OCI-LY7 (cell line): ENCODE measurements around the gene CINP.

Experiments
- CTCF ChIP-seq: fragments of 200-600 bp; sonication (generic); conservative IDR thresholded peaks from 2 replicates; pipeline ENCODE4 v1.5.1; 2014; ENCODE audit warnings: mild to moderate bottlenecking, antibody characterized with exemption, low read length, moderate library complexity, mixed read lengths
- EZH2phosphoT487 ChIP-seq: fragments of 200-600 bp; sonication (generic); IDR thresholded peaks from 2 replicates; pipeline ENCODE4 v1.6.1; 2018; ENCODE audit warnings: low read depth, borderline replicate concordance, mild to moderate bottlenecking, mixed run types, antibody characterized with exemption, low read length, moderate library complexity, mixed read lengths

- no peak for TF ChIP-seq CTCF
- TF ChIP-seq EZH2phosphoT487 = no peak
These were observed 11.7 kb downstream of the CINP start for GRCh38 chr14:102351023-102351422.
